HG03066 (cell line): ENCODE measurements around the gene SHF.

Experiments
- ATAC-seq: cut with Tn5 transposase; IDR thresholded peaks from one replicate; pipeline ENCODE4 v1.9.1; 2021; ENCODE audit warnings: low read depth; ENCODE audit not compliant: unreplicated experiment

Gene SHF

DNA sequence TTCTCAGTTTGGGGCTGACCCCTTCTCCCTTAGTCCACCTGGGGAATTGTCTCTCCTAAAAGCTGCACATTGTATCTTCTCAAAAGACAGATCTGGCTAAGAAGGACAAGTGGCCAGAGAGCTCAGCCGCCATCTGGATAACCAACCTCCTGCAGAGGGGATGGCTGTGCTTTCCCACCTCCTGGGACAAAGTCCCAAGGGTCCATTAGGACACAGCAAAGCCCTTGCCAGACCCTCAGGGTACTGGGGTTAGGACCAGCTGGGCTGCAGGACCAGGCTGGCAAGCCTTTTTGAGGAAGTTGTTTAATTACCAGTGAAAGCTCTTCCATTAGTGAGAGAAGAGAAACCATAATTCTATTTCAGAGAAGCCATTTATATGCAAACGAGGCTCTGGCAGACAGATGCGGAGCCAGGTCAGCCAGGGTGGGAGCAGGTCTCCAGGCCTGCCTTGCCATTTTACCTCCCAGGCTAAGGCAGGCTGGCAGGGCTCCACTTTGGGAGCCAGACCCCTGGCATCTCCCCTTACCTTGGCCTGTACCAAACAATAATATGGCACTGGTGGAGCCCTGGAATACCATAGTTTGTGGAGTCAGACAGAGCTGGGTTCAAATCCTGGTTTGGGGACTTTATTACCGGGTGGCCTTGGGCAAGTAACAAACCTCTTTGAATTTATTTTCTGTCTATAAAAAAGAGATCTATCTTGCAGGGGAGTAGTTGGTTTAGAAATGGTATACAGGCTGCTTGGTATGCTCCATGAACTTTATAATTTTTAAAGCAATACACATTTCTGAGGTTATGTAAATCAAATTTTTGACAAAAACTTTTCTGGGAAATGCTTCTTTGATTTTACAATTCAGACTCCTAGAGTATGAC lies 17.9 kb downstream of the SHF start:
- no peak for ATAC-seq

DNA sequence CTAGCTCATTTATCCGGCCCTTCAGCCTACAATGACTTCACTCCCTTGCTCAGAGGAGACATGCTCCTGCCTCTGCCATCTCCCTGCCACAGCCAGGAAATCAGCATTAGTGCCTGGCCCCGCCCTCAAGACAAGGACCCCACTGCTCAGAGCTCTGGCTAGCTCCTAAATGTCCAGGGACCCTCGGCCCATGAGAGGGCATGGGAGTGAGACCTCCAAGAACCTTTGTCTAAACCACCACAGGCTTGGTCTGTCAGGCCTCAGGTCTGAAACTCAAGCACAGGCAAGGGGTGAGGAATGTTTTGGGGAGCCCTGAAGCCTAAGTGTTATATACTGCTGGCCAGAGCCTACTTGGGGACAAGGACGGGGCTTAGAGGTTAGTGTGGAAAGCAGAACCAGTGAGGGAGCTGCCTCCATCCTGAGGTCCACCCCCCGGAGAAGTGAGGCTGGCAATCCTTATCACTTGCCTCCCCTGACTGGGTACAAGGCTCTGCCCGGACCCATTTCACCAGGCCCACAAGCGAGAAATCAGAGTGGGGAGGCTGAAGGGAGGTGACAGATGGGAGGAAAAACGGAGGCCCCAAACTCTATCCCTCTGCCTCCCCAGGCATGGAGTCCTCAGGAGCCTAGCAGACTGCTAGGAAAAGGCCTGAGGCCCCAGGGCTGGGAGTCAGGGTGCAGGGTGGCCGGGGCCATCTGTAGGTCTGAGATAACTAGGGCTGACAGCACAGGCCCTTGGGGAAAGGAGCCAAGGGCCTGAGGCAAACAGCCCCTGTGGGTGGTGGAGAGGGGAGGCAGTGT lies 18.8 kb downstream of the SHF start:
- no peak for ATAC-seq

- ATAC-seq: no peak
Observed at GRCh38 chr15:45168286-45168685, 19.5 kb downstream of the SHF start.

- no peak for ATAC-seq
Observed at GRCh38 chr15:45167631-45168205, 20.0 kb downstream of the SHF start.

- peak; percentile 94 for ATAC-seq
Observed at GRCh38 chr15:45166834-45167630, 20.7 kb downstream of the SHF start.

GRCh38 chr15:45165536-45165935 lies 22.2 kb downstream of the SHF start:
- no peak for ATAC-seq

- ATAC-seq: no peak
Observed at GRCh38 chr15:45164914-45165313, 22.9 kb downstream of the SHF start.

DNA sequence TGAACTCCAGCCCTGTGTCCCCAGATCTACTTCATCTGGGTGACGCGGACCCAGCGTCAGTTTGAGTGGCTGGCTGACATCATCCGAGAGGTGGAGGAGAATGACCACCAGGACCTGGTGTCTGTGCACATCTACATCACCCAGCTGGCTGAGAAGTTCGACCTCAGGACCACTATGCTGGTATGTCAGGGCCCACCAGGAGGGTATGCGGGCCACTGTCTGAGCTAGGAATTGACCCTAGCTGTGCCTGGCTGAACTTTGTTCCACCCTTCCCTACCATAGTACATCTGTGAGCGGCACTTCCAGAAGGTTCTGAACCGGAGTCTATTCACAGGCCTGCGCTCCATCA lies 24.3 kb downstream of the SHF start:
- ATAC-seq: no peak

DNA sequence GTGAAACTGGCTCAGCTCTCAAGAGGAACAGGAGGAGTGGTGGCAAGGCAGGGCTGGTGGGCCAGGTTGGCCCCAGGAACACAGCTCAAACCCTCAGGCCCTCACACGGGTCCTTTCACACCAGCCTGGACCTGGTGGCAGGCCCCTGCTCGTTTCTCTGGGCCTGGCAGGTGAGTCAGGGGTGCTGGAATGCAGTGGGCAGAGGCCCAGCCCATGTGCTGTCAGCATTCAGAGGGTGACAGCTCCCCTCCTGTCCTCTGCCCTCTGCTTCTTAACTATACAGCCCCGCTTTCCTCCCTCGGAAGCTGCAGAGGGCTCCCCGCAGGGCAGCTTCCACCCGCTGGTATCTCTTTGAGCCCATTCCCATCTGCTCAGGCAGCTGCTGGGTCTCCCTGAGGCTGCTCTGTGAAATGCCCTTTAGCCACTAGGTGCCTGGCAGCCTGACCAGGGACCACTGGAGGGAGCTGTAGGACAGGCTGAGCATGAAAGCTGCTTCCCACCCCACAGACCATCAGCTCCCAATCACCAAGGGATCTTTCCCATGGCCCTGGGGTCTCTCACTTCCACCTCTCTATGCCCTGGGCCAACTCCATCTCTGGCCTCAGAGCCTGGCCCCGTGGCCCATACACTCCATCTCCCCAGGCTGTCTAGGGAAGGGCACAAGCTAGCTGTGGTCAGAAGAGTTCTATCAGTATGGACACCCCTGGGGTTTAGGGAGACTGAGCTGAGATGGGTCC lies 24.8 kb downstream of the SHF start:
- ATAC-seq: no peak

DNA sequence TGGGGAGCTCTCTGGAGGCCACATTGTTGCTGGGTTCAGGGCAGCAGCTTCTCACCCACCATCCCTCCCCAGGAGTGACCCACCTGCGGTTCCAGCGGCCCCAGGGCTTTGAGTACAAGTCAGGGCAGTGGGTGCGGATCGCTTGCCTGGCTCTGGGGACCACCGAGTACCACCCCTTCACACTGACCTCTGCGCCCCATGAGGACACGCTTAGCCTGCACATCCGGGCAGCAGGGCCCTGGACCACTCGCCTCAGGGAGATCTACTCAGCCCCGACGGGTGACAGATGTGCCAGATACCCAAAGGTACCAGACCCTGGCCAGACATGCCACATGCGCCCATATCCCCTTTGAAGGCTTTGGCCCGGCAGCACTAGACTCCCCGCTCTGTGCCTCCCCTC lies 26.1 kb downstream of the SHF start:
- ATAC-seq: no peak

GRCh38 chr15:45157974-45158373 lies 29.8 kb downstream of the SHF start:
- ATAC-seq: no peak

- ATAC-seq: no peak
Observed at GRCh38 chr15:45156744-45157455, 30.9 kb downstream of the SHF start.

GRCh38 chr15:45155739-45156138 lies 32.0 kb downstream of the SHF start:
- ATAC-seq: no peak

DNA sequence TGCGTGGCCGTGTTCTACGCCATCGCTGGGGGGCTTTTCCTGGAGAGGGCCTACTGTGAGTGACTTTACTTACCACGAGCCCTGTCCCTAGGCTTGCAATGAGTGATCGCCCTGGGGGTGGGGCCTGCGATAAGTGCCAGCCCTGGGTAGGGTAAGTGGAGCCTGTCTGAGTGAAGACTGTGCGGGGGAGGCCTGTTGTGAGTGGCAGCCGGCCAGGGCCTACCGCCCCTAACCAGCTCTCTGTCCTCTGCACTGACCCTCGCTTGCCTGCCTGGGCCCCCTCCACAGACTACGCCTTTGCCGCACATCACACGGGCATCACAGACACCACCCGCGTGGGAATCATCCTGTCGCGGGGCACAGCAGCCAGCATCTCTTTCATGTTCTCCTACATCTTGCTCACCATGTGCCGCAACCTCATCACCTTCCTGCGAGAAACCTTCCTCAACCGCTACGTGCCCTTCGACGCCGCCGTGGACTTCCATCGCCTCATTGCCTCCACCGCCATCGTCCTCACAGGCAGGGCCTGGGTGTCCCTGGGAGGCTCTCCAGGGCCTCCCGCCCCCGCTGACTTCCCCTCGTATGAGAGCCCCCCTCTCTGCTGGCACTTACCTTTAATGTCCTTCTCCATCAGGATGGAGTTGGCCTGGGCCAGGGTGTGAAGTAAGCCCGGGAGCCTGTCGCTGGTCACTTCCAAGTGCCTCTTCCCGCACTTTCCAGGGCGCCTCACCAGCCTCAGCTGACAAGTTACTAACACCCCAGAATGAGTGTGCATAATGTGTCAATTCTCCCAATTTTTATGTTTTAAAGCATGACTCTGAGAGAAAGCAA lies 35.6 kb downstream of the SHF start:
- ATAC-seq: no peak

DNA sequence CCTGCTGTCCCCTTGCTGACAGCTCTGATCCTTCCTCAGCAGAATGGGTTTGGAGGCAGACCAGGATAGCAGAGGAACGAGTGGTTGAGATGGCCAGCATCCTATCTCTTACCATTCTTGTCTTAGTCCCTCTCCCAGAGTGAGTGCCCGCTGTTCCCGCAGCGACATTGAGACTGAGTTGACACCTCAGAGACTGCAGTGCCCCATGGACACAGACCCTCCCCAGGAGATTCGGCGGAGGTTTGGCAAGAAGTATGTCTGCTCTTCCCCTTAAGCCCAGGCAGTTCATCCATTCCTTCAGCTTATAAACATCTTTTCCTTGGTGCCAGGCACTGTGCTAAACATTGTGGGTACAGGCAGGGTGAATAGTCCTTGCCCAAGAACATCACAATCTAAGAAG lies 36.8 kb downstream of the SHF start:
- no peak for ATAC-seq

GRCh38 chr15:45150481-45150880 lies 37.3 kb downstream of the SHF start:
- ATAC-seq: no peak

DNA sequence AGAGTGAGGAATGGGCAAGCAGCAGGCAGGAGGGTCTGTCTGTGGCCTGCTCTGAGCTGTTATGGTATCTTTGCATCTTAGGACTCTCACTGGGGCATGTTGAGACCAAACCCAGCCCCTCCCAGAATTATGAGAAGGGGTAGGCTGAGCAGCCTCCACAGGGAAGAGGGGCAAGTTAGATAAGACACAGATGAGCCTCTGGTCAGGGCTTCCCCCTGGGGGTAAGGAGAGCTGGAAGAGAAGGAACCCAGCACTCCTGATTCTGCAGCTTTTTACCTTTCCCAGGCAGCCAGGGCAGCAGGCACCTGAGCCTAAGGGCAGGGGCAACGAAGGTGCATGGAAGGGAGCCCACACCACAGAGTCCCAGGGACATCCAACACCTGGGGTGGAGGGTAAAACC lies 38.7 kb downstream of the SHF start:
- ATAC-seq: no peak
